HG03442 (cell line): ENCODE measurements around the gene SH3RF1.
"Not testable (repeated sequence)": the region's sequence is repeated elsewhere in the genome, so short reads cannot be mapped to it uniquely, and the experiment has no call there.

Experiments used
- ATAC-seq: cut with Tn5 transposase; IDR thresholded peaks from one replicate; pipeline ENCODE4 v1.9.1; 2021; ENCODE audit warnings: mild to moderate bottlenecking, moderate library complexity; ENCODE audit not compliant: unreplicated experiment

SH3RF1 gene

DNA sequence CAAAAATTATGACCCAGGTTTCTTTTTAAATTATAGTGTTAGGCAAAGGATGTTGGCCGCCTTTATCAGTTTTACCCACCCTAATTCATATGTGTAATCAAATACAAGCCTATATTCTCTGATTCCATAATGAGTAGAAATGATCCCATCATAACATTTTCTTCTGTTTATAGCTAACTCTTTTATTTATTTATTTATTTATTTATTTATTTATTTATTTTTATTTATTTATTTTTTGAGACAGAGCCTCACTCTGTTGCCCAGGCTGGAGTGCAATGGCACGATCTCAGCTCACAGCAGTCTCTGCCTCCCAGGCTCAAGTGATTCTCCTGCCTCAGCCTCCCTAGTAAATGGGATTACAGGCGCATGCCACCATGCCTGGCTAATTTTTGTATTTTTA, 7.1 kb upstream of the SH3RF1 start:
- ATAC-seq = not testable (repeated sequence)

- no peak for ATAC-seq
These were observed 4.4 kb upstream of the SH3RF1 start for GRCh38 chr4:169275180-169275579.

DNA sequence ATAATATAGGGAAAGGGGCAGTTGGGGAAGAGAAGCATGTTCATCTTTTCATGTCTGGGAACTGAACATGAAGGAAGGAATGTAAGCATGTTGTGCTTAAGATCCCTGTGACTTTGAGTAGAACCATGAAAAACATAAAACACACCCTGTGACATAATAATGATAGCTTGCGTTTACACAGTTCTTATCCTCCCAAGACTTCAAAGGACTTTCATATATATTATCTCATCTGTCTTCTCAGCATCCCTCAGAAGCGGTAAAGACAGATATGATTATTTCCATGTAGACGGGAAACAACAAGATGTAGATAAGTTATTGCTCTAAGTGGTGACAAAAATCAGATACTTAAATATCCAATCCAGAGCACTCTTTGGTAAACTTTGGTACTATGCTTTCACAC, 3.3 kb upstream of the SH3RF1 start:
- ATAC-seq = no peak

DNA sequence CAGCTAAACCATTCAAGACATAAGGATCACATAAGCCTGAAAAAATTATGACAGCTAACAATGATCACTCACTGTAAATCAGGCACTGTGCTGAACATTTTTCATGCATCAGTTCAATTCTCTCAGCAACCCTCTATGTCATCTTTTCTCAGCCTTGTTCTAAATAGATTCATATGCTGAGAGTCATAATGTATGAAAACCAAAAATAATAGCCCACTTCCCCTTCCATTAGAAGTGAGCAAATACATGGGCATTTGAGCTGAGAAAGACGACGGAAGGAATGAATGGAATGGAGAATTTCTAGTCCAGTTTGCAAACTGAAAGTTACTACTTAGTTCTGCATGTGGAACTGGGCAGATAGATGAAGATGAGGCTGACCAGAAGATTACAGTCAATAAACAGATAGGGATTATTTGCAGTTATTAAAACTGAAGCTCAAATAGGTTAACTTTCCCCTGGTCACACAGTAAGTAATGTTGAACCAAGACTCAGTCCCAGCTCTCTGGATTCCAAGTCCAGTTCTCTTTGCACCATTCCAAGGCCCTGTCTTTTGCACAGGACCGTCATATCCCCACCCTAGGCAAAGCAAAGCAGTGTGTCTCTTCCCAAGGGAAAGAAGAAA, 1.6 kb upstream of the SH3RF1 start:
- no peak for ATAC-seq

DNA sequence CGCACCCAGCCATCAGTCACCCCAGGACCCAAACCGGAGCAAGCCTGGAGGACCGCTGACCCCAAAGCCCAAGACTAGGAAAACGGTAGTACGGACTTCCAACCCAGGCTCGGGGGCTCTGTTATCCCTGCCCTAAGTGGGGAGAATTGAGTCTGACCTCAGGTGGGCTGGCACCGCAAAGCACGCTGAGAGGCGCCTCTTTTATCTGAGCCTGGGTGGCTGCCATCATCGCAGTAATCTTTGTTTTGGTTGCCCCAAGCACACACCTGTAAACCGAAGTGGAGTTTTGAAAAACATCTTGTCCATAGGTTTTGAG, 894 bp upstream of the SH3RF1 start:
- no peak for ATAC-seq

DNA sequence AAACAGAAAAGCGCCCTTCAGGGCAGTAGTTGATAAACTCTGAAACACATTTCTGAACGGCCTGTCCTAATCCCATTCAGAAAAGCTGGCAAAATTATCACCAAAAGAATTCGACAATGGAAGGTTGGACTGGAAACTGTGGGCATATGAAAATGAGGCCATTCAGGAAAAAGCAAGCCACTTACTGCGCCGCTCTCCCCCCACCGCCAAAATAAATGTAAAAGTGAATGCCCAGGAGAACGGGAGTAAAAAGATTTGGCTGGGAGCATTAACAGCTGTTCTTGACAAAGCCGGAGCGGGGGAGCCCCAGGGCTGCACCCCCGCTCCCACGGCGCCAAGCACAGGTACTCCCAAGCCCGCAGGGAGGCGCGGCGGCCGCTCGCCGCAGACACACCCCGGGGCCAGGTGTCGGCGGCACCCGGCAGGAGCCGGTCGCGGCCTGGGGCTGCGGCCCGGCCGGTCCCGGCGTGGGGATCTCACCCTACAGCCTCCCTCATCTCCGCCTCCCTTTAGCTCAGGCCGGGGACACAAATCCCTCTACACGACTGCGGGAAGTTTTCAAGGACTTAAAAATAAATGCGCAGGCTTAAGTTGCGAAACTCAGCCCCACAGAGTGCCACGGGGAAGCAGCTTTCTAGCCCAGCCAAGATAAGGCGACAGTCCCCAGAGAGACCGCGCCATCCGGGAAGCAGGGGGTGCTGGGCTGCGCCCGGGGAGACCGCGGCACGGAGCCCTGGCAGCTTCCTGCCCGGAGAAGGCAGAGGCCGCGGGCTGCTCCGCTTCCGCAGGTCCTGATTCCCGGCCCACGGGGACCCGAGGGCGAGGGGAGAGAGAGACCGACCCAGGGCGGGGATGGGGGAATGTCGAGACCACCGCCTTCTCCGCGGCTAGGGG, 593 bp downstream of the SH3RF1 start:
- ATAC-seq = peak; percentile 37

DNA sequence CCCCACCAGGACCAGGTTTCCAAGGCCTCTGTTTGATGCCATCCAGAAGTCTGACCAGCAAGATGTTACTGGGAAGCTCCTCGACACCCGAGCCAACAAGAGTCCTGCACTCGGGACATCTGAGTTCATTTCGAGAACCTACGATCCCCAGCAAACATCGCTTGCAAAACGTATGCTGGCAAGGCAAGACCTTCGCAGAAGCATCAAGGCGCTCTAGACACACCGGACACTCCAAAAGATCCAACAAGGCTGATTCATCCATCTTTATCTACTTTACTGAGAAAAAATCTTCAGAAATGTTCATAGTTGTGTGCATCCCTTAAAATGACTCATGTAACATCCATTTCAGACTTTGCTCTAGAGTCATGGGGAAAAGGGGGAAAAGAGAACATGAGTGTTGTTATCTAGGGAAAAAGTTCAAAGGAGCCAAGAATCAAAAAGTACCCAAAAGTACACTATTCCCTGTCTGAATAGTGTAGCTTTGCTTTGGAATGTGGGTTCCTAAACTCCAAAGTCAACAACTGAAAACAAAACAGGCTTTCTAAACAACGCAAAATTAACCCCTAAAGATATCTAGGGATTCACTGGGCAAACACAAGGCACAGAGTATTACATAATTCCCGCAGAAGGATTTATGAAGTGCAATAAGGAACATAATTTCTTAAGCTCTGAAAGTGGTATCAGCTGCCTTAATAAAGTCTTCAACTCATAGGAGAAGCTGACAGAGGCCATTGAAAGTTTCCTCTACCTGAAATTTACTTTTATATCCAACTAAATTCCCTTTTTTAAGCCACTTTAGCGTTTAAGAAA, 1.6 kb downstream of the SH3RF1 start:
- ATAC-seq = no peak

DNA sequence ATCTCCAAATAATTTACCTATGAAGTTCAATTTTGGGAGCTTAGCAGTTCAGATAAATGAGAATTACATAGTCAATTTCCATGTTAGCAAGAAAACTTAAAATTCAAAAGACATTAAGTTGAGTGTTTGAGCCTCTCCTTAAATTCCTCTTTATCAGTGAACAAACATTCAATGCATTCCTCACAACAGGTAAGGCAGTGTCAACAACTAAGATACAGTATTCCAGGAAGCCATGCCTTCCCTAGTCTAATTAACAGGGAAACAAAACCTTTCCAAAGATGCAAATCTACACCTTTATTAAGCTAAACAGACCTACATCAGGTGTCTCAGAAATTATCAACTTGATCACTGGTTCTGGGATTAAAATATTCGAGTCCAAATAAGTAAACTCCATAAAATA, 3.7 kb downstream of the SH3RF1 start:
- no peak for ATAC-seq

DNA sequence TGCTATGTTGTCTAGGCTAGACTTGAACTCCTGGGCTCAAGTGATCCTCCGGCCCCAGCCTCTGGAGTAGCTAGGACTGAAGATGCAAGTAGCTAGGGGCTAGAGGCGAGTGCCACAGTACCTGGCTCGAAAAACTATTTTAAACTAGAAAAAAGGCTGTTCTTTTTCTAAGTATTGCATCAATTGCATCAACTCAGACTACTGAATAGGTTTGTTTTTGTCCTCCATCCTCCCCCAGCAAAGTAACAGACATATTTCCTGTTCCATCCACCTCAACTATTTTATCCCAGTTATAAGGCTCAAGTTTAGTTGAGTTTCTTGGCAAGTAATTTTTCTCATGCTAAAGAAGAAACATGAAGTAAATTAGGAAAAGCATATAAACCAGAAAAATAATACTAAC, 4.1 kb downstream of the SH3RF1 start:
- ATAC-seq = no peak

DNA sequence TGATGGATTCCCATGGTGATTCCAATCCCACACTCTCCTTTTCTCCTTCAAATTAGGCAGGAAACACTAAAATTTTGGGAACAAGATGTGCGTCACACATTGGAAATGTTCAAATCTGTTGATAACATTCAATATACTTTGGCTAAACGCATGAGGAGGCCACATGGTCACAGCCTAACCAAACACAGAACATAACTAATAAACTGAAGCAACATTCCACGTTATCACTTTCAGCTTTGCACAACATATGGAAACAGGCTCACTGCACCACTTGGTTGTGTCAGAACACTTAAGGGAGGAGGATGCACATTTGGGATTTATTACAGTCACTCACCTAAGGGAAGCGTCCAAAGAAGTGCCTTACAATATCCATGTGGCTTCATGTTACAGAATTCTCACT, 4.7 kb downstream of the SH3RF1 start:
- no peak for ATAC-seq

DNA sequence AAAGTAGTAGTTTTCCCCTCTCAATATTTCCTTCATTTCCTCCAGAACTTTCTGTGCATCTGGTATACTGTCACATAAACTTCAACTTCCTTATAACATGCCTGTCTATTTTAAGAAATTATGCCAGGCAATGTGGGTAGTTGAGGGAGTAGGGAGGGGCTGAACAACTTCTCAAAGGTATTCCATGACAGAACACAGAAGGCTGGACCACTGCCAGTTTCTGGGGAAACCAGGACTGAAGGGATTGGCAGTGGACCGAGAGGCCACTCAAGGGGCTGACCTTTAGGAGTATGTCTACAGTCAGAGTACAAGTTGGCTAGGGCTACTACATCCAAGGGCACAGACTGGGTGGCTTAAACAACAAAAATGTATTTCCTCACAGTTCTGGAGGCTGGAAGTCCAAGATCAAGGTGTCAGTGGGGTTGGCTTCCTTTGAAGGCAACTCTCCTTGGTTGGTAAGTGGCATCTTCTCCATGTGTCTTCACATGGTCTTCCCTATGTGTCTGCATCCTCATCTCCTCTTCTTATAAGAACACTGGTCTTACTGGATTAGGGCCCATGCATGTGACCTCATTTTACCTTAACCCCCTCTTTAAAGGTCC, 6.9 kb downstream of the SH3RF1 start:
- ATAC-seq = no peak

DNA sequence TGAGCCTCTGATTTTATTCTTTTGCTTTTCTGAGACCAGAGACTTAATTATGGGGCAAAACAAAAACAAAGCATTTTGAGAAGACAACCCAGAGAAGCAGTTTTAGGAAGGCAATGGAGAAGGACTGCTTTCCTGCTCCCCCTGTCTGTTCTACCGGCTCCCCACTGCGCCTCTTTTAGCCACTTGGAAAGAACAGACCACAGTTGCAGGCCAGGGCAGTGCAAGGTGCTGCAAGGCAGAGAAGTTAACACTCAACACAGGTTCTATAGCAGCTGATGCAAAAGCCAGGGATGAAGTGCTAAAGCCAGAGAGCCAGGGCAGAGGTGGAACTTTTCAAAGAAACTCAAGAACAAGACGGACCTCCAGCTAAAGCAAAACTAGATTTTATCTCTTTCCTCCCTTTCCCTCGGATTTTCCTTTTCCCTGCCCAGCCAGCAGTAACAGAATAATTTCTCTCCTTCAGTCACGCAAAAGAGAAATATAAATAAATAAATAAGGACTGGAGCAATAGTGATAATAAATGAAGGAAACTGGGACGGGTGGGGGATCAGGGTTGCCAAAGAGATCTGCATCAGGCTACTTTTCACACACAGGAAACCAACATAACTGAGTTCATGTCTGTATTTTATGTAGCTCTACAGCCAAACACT, 10.4 kb downstream of the SH3RF1 start:
- ATAC-seq = no peak

DNA sequence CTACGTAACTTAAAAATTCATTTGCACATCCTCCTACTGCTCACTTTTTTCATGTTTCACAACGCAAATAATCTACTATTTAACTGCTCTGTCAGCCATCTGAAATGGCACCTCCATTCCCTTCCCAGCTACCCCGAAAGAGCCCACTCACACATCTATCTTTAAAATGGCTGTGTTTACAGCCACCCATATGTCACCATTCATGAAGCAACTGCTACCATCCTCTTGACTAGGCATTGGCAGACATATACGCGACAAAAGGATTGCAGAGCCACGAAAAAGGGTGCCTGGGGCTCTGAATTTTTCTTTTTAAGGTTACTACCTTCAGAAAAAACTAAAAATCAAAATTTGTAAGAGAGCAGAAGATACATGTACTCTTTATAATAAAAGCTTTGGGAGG, 11.5 kb downstream of the SH3RF1 start:
- no peak for ATAC-seq

GRCh38 chr4:169258141-169258540, 12.6 kb downstream of the SH3RF1 start:
- ATAC-seq = no peak

- ATAC-seq = no peak
These were observed 13.6 kb downstream of the SH3RF1 start for GRCh38 chr4:169256856-169257761.

DNA sequence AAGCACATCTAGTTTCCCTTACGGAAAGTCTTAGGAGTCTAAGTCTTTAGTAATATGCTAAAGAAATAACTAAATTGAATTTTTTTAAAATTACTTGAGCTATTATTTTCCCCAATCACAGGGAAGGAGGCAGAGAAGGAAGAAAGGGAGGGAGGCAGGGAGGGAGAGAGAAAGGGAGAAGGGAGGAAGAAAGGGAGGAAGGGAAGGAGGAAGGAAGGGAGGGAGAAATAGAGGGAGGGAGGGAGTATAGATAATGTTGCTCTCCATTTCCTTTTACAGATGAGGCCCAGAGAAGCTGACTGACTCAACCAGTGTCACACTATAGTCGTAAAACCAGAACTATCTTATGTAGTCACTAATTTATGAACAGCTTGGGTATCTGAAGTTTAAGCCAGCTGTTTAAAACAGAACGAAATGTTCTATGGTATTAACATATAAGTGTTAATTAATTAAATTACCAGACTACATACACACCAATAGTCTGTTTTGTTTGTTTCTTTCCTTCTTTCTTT, 14.6 kb downstream of the SH3RF1 start:
- ATAC-seq = no peak

GRCh38 chr4:169254546-169254983, 16.2 kb downstream of the SH3RF1 start:
- no peak for ATAC-seq

- ATAC-seq = no peak
These were observed 16.9 kb downstream of the SH3RF1 start for GRCh38 chr4:169253904-169254303.

DNA sequence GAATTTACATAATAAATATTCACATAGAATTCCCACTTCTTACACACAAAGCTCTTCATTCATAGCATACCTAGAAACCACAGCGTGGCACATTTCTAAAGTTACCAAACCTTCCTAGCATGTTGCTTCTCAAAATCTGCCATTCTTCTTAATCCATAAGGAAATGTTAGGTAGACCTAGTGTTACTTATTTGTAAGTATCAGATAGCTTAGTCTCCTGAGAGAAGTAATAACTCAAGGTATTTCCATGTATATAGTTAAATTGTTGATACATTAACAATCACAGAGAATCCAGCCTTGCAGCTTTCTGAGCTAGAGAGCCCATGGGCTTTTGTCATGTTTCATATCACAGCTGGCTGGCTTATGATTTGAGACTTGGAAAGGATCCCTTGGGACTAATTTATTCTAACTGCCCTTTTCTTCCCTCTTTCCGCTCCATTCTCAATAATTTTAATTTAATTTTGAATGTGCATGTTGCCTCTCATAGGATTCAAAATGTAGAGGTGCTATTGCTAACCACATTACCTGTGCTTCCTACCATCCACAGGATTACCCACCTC, 17.6 kb downstream of the SH3RF1 start:
- ATAC-seq = no peak
